SK-N-SH (cell line): ENCODE measurements around the gene FBXL7. TPM values are rescaled to one million over a fixed set of nuclear protein-coding genes. Genes with fewer than 3 reads are reported as not detected.

Experiments used
- CTCF ChIA-PET: fragments of 300-600, 350-600 bp; formaldehyde crosslinking; extraction: SDS; loops from one replicate; lab custom pipeline; 2021; lab: Yijun Ruan, JAX
- POLR2A ChIA-PET: fragments of 350-600 bp; sonication (Branson Sonifier 250); formaldehyde crosslinking; extraction: SDS; loops from one replicate; lab custom pipeline; 2020; ENCODE audit warnings: antibody characterized with exemption, inconsistent platforms; lab: Yijun Ruan, JAX
- DNase-seq: peaks from one replicate; pipeline ENCODE4 v3.0.0; 2012
- H2AFZ ChIP-seq: fragments of 200-600 bp; sonication (generic); 2 replicates; pipeline ENCODE4 v1.8.1; 2016; ENCODE audit warnings: antibody characterized with exemption, mild to moderate bottlenecking, low read depth
- H3F3A ChIP-seq: fragments of 200-600 bp; sonication (generic); replicated peaks from 2 replicates; pipeline ENCODE3; 2016; ENCODE audit warnings: antibody characterized with exemption, mild to moderate bottlenecking; ENCODE audit not compliant: insufficient read depth
- H3K27ac ChIP-seq, 2 experiments: fragments of 200-500 bp in 1 of 2; fragments of 200-600 bp in 1 of 2; sonication (Bioruptor generic) in 1 of 2; sonication (generic), shearing (Covaris generic) in 1 of 2; 2 replicates each; pipeline versions ENCODE4 v1.5.1 to v1.6.1; 2014 to 2016; ENCODE audit warnings: low read depth in 2 of 2, inconsistent platforms in 1 of 2, low read length in 1 of 2, mild to moderate bottlenecking in 1 of 2, mixed read lengths in 1 of 2
- H3K27me3 ChIP-seq: fragments of 200-600 bp; sonication (generic), shearing (Covaris generic); 2 replicates; pipeline ENCODE4 v1.6.1; 2016; ENCODE audit warnings: mixed run types; ENCODE audit not compliant: insufficient read depth
- H3K36me3 ChIP-seq, 2 experiments: fragments of 200-500 bp in 1 of 2; fragments of 200-600 bp in 1 of 2; sonication (Bioruptor generic) in 1 of 2; sonication (generic) in 1 of 2; replicated peaks in 1 of 2; 2 replicates each; pipeline versions ENCODE3 to v1.5.1; 2014 to 2016; ENCODE audit warnings: low read length in 1 of 2, mild to moderate bottlenecking in 1 of 2; ENCODE audit not compliant: insufficient read depth in 2 of 2, control insufficient read depth in 1 of 2
- H3K4me1 ChIP-seq, 2 experiments: fragments of 200-500 bp in 1 of 2; fragments of 200-600 bp in 1 of 2; sonication (Bioruptor generic) in 1 of 2; sonication (generic), shearing (Covaris generic) in 1 of 2; 2 replicates each; pipeline versions ENCODE4 v1.5.1 to v1.6.1; 2014 to 2016; ENCODE audit warnings: low read depth in 1 of 2, low read length in 1 of 2, mixed run types in 1 of 2; ENCODE audit not compliant: insufficient read depth in 2 of 2, control insufficient read depth in 1 of 2
- H3K4me2 ChIP-seq: fragments of 200-600 bp; sonication (generic), shearing (Covaris generic); 2 replicates; pipeline ENCODE4 v1.6.1; 2017; ENCODE audit warnings: mixed run types
- H3K4me3 ChIP-seq, 2 experiments: fragments of 200-500 bp in 1 of 2; fragments of 200-600 bp in 1 of 2; sonication (Bioruptor generic) in 1 of 2; sonication (generic), shearing (Covaris generic) in 1 of 2; 2 replicates each; pipeline versions ENCODE4 v1.5.1 to v1.8.1; 2014 to 2016; ENCODE audit warnings: low read depth in 2 of 2, inconsistent platforms in 1 of 2, low read length in 1 of 2, mild to moderate bottlenecking in 1 of 2, mixed read lengths in 1 of 2, moderate library complexity in 1 of 2
- H3K79me2 ChIP-seq: fragments of 200-600 bp; sonication (generic); 2 replicates; pipeline ENCODE4 v1.8.1; 2017; ENCODE audit warnings: mild to moderate bottlenecking; ENCODE audit not compliant: insufficient read depth
- H3K9ac ChIP-seq: fragments of 200-600 bp; sonication (generic); 2 replicates; pipeline ENCODE4 v1.6.1; 2017; ENCODE audit warnings: mixed run types
- H3K9me2 ChIP-seq: fragments of 200-600 bp; sonication (generic); 2 replicates; pipeline ENCODE4 v1.6.1; 2017; ENCODE audit warnings: mixed run types
- H3K9me3 ChIP-seq: fragments of 200-600 bp; sonication (generic); 2 replicates; pipeline ENCODE4 v1.6.1; 2017; ENCODE audit warnings: mixed run types, mild to moderate bottlenecking, moderate library complexity
- H4K20me1 ChIP-seq: fragments of 200-600 bp; sonication (generic); 2 replicates; pipeline ENCODE4 v1.6.1; 2017; ENCODE audit warnings: mild to moderate bottlenecking, mixed run types; ENCODE audit not compliant: insufficient read depth
- CHD2 ChIP-seq: fragments of 150-350 bp; IDR thresholded peaks from 2 replicates; pipeline ENCODE4 v1.6.1; 2018; ENCODE audit warnings: low read length; ENCODE audit not compliant: partially characterized antibody
- ELF1 ChIP-seq: IDR thresholded peaks from 2 replicates; pipeline ENCODE4 v1.4.0; 2012
- FOSL2 ChIP-seq: IDR thresholded peaks from 2 replicates; pipeline ENCODE4 v1.4.0; 2012; ENCODE audit warnings: low read depth, mild to moderate bottlenecking, moderate library complexity, borderline replicate concordance
- FOXJ3 ChIP-seq: sonication (generic); formaldehyde crosslinking; IDR thresholded peaks from 2 replicates; pipeline ENCODE4 v1.5.1; 2020; ENCODE audit warnings: mild to moderate bottlenecking, missing genetic modification reagents
- FOXM1 ChIP-seq: IDR thresholded peaks from 2 replicates; pipeline ENCODE4 v1.4.0; 2012; ENCODE audit warnings: low read depth, mild to moderate bottlenecking
- GATA2 ChIP-seq: sonication (generic); formaldehyde crosslinking; IDR thresholded peaks from 2 replicates; pipeline ENCODE4 v1.5.0; 2020; ENCODE audit warnings: mild to moderate bottlenecking, missing genetic modification reagents
- MXI1 ChIP-seq: IDR thresholded peaks from 2 replicates; pipeline ENCODE4 v1.6.1; 2012; ENCODE audit warnings: mild to moderate bottlenecking, low read depth, low read length, improper control_type of control experiment
- NFIC ChIP-seq: IDR thresholded peaks from 2 replicates; pipeline ENCODE4 v1.4.0; 2012; ENCODE audit warnings: borderline replicate concordance
- NRF1 ChIP-seq: IDR thresholded peaks from 2 replicates; pipeline ENCODE4 v1.6.1; 2012; ENCODE audit warnings: low read depth, mild to moderate bottlenecking, low read length
- POLR2AphosphoS5 ChIP-seq: IDR thresholded peaks from 2 replicates; pipeline ENCODE4 v1.6.1; 2012; ENCODE audit warnings: low read depth, low read length
- RCOR1 ChIP-seq: fragments of 150-350 bp; IDR thresholded peaks from 2 replicates; pipeline ENCODE4 v1.6.1; 2017; ENCODE audit warnings: antibody characterized with exemption, low read length
- SIN3A ChIP-seq: IDR thresholded peaks from 2 replicates; pipeline ENCODE4 v1.6.1; 2012; ENCODE audit warnings: low read depth, mild to moderate bottlenecking, low read length, moderate library complexity, borderline replicate concordance
- SMC3 ChIP-seq: IDR thresholded peaks from 2 replicates; pipeline ENCODE4 v1.6.1; 2012; ENCODE audit warnings: low read depth, low read length, improper control_type of control experiment
- TAF1 ChIP-seq: IDR thresholded peaks from 2 replicates; pipeline ENCODE4 v1.6.1; 2012; ENCODE audit warnings: low read depth, mild to moderate bottlenecking, low read length, moderate library complexity, borderline replicate concordance
- WGBS: methylation state at CpG from one replicate; pipeline ENCODE4 v1.1.6; 2017; ENCODE audit warnings: low lambda C conversion rate; 5-methylcytosine and 5-hydroxymethylcytosine counted together
- polyA plus RNA-seq, 3 experiments: library from polyadenylated mRNA; depleted of rRNA; stranded (reverse); fragments of >200 nt; gene quantifications; 2 replicates each; pipeline ENCODE4 v1.2.3, GENCODE V29; 2012
- TF ChIP-seq, protein P1 (sequence below): IDR thresholded peaks from 2 replicates; pipeline ENCODE4 v1.4.0; 2012; ENCODE audit warnings: low read depth, borderline replicate concordance
- TF ChIP-seq, protein P2 (sequence below): fragments of 150-350 bp; IDR thresholded peaks from 2 replicates; pipeline ENCODE4 v1.6.1; 2016; ENCODE audit warnings: mild to moderate bottlenecking, low read depth, low read length

Gene FBXL7
- polyA plus RNA-seq, 1 of the 3 experiments (the other 2 are of a cell fraction) = 7.0 TPM

DNA sequence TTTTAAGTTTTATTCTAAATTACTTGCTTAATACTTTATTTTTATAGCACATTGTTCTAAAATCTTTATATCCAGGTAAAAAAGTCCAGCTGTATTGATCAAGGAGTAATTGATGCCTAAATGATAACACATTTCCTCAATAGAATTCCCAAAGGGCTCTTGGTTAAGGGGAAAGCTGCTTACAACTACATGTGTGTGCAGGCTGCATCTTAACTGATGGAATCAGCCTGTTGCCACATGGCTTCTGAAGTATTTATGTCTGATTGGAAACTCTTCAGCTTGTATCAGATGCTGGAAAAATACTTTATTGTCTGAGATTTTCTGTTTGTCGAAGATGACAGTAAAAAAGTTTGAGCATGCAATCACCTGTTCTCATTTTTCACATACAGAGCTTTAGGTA is 182.6 kb downstream of the FBXL7 start:
- 66% methylated on average over 1 of the region's 1 CpG for WGBS
- no peak overlapping the region for H2AFZ ChIP-seq
- no peak overlapping the region for H3K27ac ChIP-seq
- ChIA-PET POLR2A (interaction anchor here (0.6 kb wide), 1 partner anchor 606 kb away, joined by 3 read pairs; no protein-coding TSS in a partner anchor), CTCF (interaction anchor here (0.9 to 1.5 kb wide), 4 partner anchors 8 to 50 kb away, joined by 3 to 6 read pairs (median 4); no protein-coding TSS in a partner anchor)
- DNase-seq = no peak
- TF ChIP-seq, protein P1, sequence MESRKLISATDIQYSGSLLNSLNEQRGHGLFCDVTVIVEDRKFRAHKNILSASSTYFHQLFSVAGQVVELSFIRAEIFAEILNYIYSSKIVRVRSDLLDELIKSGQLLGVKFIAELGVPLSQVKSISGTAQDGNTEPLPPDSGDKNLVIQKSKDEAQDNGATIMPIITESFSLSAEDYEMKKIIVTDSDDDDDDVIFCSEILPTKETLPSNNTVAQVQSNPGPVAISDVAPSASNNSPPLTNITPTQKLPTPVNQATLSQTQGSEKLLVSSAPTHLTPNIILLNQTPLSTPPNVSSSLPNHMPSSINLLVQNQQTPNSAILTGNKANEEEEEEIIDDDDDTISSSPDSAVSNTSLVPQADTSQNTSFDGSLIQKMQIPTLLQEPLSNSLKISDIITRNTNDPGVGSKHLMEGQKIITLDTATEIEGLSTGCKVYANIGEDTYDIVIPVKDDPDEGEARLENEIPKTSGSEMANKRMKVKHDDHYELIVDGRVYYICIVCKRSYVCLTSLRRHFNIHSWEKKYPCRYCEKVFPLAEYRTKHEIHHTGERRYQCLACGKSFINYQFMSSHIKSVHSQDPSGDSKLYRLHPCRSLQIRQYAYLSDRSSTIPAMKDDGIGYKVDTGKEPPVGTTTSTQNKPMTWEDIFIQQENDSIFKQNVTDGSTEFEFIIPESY = no peak
- no peak for TF ChIP-seq SIN3A
- no peak for TF ChIP-seq GATA2 (CRISPR knock-in tag)
- TF ChIP-seq POLR2AphosphoS5 = no peak
- no peak for TF ChIP-seq RCOR1
- no peak for TF ChIP-seq TAF1
- no peak for TF ChIP-seq FOSL2
- no peak for TF ChIP-seq NRF1
- no peak for TF ChIP-seq SMC3
- TF ChIP-seq ELF1 = no peak
- no peaks in the 10 kb centered on the region for H3K9me3 ChIP-seq
- no peaks in the 10 kb centered on the region; the same call in 1 of the 2 replicates for H3K79me2 ChIP-seq
- no peaks in the 10 kb centered on the region for H4K20me1 ChIP-seq
- H3K4me2 ChIP-seq = no peak overlapping the region
- no peaks in the 10 kb centered on the region for H3K9me2 ChIP-seq
- no peak overlapping the region for H3K9ac ChIP-seq
- peaks cover 0 to 6% of the 10 kb centered on the region in 2 experiments; a peak in 1 of 4 replicates for H3K4me1 ChIP-seq
- no peaks in the 10 kb centered on the region for H3K27me3 ChIP-seq
- H3K36me3 ChIP-seq = no peaks in the 10 kb centered on the region
- no peaks in the 10 kb centered on the region for H3F3A ChIP-seq
- H3K4me3 ChIP-seq = no peak overlapping the region

DNA sequence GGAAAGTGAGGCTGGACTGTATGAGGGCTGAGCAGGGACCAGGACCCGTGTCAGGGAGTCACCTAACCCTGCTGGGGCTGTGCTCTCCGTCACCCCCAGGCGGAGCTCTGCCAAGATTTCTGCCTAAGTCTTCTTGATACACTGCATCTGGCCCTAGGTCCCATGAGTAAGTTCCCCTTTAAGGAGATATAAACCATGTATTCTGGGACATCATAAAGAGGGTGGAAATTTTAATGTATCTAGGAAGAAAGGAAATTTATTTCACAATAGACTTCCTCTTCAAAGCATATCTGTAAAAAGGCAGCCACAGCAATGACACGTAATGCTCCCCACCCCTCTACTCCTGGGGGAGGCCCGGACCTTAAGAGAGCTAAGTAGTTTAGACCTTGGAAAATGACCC is 183.4 kb downstream of the FBXL7 start:
- Histone ChIP-seq H3K27ac (no peak overlapping the region), H3K79me2 (no peaks in the 10 kb centered on the region; the same call in 1 of the 2 replicates), H3K4me1 (peaks cover 0 to 6% of the 10 kb centered on the region in 2 experiments; a peak in 1 of 4 replicates), H2AFZ (no peak overlapping the region), H3K9me2 (no peaks in the 10 kb centered on the region), H3K27me3 (no peaks in the 10 kb centered on the region), H4K20me1 (no peaks in the 10 kb centered on the region), H3K4me2 (no peak overlapping the region), H3K36me3 (no peaks in the 10 kb centered on the region), H3K9ac (no peak overlapping the region), H3K4me3 (no peak overlapping the region), H3F3A (no peaks in the 10 kb centered on the region), H3K9me3 (no peaks in the 10 kb centered on the region)
- CTCF ChIA-PET = interaction anchor here (0.9 to 1.5 kb wide), 4 partner anchors 9 to 49 kb away, joined by 3 to 6 read pairs (median 4); no protein-coding TSS in a partner anchor
- POLR2A ChIA-PET = no interaction called here
- TF ChIP-seq NFIC = no peak
- TF ChIP-seq FOXJ3 (CRISPR knock-in tag) = no peak
- TF ChIP-seq CHD2 = no peak
- TF ChIP-seq, protein P2, sequence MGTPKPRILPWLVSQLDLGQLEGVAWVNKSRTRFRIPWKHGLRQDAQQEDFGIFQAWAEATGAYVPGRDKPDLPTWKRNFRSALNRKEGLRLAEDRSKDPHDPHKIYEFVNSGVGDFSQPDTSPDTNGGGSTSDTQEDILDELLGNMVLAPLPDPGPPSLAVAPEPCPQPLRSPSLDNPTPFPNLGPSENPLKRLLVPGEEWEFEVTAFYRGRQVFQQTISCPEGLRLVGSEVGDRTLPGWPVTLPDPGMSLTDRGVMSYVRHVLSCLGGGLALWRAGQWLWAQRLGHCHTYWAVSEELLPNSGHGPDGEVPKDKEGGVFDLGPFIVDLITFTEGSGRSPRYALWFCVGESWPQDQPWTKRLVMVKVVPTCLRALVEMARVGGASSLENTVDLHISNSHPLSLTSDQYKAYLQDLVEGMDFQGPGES = no peak
- TF ChIP-seq NRF1 = no peak
- no peak for TF ChIP-seq MXI1
- no peak for TF ChIP-seq GATA2 (CRISPR knock-in tag)
- TF ChIP-seq FOXM1 = no peak
- no peak for TF ChIP-seq ELF1
- TF ChIP-seq, all 33 proteins: peak for 0
- DNase-seq = no peak
- WGBS = 90% methylated on average over 5 of the region's 5 CpGs
